Measurements from ENCODE around the gene ZNF136. TPM values are rescaled to one million over a fixed set of nuclear protein-coding genes. Genes with fewer than 3 reads are reported as not detected.

ZNF136 gene
- total RNA-seq, 1 experiment from 2014 or later: 5.3 TPM

GRCh38 chr19:12187625-12188024 lies 24.7 kb downstream of the ZNF136 start:
- peaks cover 59% of the 10 kb centered on the region for H3K36me3 ChIP-seq (ENCODE audit: low read depth)
- no peak for DNase-seq
- no TSS peak for BruUV-seq (replicated peaks)
- H3K79me2 ChIP-seq (ENCODE audit: low read depth): no peaks in the 10 kb centered on the region
- no peak overlapping the region for H3K27ac ChIP-seq
- TF ChIP-seq, protein P1, sequence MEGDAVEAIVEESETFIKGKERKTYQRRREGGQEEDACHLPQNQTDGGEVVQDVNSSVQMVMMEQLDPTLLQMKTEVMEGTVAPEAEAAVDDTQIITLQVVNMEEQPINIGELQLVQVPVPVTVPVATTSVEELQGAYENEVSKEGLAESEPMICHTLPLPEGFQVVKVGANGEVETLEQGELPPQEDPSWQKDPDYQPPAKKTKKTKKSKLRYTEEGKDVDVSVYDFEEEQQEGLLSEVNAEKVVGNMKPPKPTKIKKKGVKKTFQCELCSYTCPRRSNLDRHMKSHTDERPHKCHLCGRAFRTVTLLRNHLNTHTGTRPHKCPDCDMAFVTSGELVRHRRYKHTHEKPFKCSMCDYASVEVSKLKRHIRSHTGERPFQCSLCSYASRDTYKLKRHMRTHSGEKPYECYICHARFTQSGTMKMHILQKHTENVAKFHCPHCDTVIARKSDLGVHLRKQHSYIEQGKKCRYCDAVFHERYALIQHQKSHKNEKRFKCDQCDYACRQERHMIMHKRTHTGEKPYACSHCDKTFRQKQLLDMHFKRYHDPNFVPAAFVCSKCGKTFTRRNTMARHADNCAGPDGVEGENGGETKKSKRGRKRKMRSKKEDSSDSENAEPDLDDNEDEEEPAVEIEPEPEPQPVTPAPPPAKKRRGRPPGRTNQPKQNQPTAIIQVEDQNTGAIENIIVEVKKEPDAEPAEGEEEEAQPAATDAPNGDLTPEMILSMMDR (conservative IDR thresholded peaks at IDR 0.05): no peak
- TF ChIP-seq EZH2 (IDR thresholded peaks at IDR 0.05; ENCODE audit: low read depth): no peak
- no peak overlapping the region for H2AFZ ChIP-seq
- intact Hi-C loops (cut with micrococcal nuclease; ENCODE audit: unreplicated experiment): no loop called here
- no peak overlapping the region for H3K4me3 ChIP-seq
- POLR2A ChIA-PET (ENCODE audit: unreplicated experiment): no interaction called here
- H3K9me3 ChIP-seq (ENCODE audit: insufficient read depth, low read depth): peaks cover 73% of the 10 kb centered on the region
- H3K9me2 ChIP-seq (ENCODE audit: insufficient read depth): no peaks in the 10 kb centered on the region
- H3K4me2 ChIP-seq: no peak overlapping the region
- H4K20me1 ChIP-seq (ENCODE audit: insufficient read depth): no peaks in the 10 kb centered on the region
- CTCF ChIA-PET: no interaction called here
- H3F3A ChIP-seq (ENCODE audit: insufficient read depth, low read depth): no peaks in the 10 kb centered on the region
- H3K27me3 ChIP-seq (ENCODE audit: insufficient read depth, low read depth): no peaks in the 10 kb centered on the region
- H3K4me1 ChIP-seq (replicated peaks; ENCODE audit: insufficient read depth): no peaks in the 10 kb centered on the region

GRCh38 chr19:12194827-12195731 lies 32.2 kb downstream of the ZNF136 start:
- intact Hi-C loops (cut with micrococcal nuclease; ENCODE audit: unreplicated experiment): no loop called here
- Histone ChIP-seq H3K27me3 (ENCODE audit: insufficient read depth, low read depth) (no peaks in the 10 kb centered on the region), H3K36me3 (ENCODE audit: low read depth) (peaks cover 8% of the 10 kb centered on the region; the same call in 1 of the 2 replicates), H2AFZ (no peak overlapping the region), H3K9me2 (ENCODE audit: insufficient read depth) (no peaks in the 10 kb centered on the region), H3K4me2 (no peak overlapping the region), H3K4me3 (no peak overlapping the region), H3K9me3 (ENCODE audit: insufficient read depth, low read depth) (peaks cover 31% of the 10 kb centered on the region), H3K4me1 (replicated peaks; ENCODE audit: insufficient read depth) (no peaks in the 10 kb centered on the region), H3K79me2 (ENCODE audit: low read depth) (no peaks in the 10 kb centered on the region), H3K27ac (no peak overlapping the region), H4K20me1 (ENCODE audit: insufficient read depth) (no peaks in the 10 kb centered on the region), H3F3A (ENCODE audit: insufficient read depth, low read depth) (no peaks in the 10 kb centered on the region)
- CTCF ChIA-PET: no interaction called here
- BruUV-seq (replicated peaks): no TSS peak
- POLR2A ChIA-PET (ENCODE audit: unreplicated experiment): no interaction called here
- TF ChIP-seq, protein P1 (conservative IDR thresholded peaks at IDR 0.05): no peak
- TF ChIP-seq EZH2 (IDR thresholded peaks at IDR 0.05; ENCODE audit: low read depth): no peak
- peak in 1 of 2 experiments; percentile 57 for DNase-seq

DNA sequence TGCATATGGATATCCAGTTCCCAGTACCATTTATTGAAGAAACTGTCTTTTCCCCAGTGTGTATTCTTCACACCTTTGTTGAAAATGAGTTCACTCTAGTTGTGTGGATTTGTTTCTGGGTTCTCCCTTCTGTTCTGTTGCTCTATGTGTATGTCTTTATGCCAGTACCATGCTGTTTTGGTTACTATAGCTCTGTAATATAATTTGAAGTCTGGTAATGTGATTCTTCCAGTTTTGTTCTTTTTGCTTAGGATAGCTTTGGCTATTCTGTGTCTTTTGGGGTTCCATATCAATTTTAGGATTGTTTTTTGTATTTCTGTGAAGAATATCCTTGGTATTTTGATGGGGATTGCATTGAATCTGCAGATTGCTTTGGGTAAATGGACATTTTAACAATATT lies 35.2 kb downstream of the ZNF136 start:
- Histone ChIP-seq H2AFZ (no peak overlapping the region), H3F3A (ENCODE audit: insufficient read depth, low read depth) (no peaks in the 10 kb centered on the region), H4K20me1 (ENCODE audit: insufficient read depth) (no peaks in the 10 kb centered on the region), H3K9me2 (ENCODE audit: insufficient read depth) (no peaks in the 10 kb centered on the region), H3K9me3 (ENCODE audit: insufficient read depth, low read depth) (peaks cover 15% of the 10 kb centered on the region), H3K27me3 (ENCODE audit: insufficient read depth, low read depth) (no peaks in the 10 kb centered on the region), H3K4me1 (replicated peaks; ENCODE audit: insufficient read depth) (no peaks in the 10 kb centered on the region), H3K27ac (no peak overlapping the region), H3K4me3 (no peak overlapping the region), H3K4me2 (no peak overlapping the region), H3K79me2 (ENCODE audit: low read depth) (no peaks in the 10 kb centered on the region), H3K36me3 (ENCODE audit: low read depth) (no peaks in the 10 kb centered on the region)
- BruUV-seq (replicated peaks): no TSS peak
- ChIA-PET POLR2A (ENCODE audit: unreplicated experiment) (no interaction called here), CTCF (no interaction called here)
- no peak for TF ChIP-seq EZH2 (IDR thresholded peaks at IDR 0.05; ENCODE audit: low read depth)
- TF ChIP-seq, protein P1 (conservative IDR thresholded peaks at IDR 0.05): no peak
- intact Hi-C loops (cut with micrococcal nuclease; ENCODE audit: unreplicated experiment): no loop called here
- no peak for DNase-seq

All from PC-9 (cell line).